HL-60 (cell line): ENCODE data around the gene MYO15A.

ENCODE experiments used
- DNase-seq, 2 experiments: peaks; one replicate each; pipeline ENCODE4 v3.0.0-alpha.2; 2010 to 2020; ENCODE audit warnings: low read depth in 1 of 2, low spot score in 1 of 2
- H3K27ac ChIP-seq: fragments of 250-450 bp; sonication (Bioruptor Pico); replicated peaks from 2 replicates; pipeline ENCODE4 v1.5.1; 2020; ENCODE audit warnings: mild to moderate bottlenecking, moderate library complexity
- H3K27me3 ChIP-seq: fragments of 250-450 bp; sonication (Bioruptor Pico); 2 replicates; pipeline ENCODE4 v1.5.1; 2021; ENCODE audit warnings: mild to moderate bottlenecking, moderate library complexity; ENCODE audit not compliant: insufficient read depth, poor library complexity, severe bottlenecking
- H3K4me3 ChIP-seq: replicated peaks from 2 replicates; pipeline ENCODE4 v1.5.1; 2011; ENCODE audit warnings: mild to moderate bottlenecking, control low read depth, low read length; ENCODE audit not compliant: insufficient read depth
- GABPA ChIP-seq: IDR thresholded peaks from 2 replicates; pipeline ENCODE4 v1.6.1; 2012; ENCODE audit warnings: low read depth
- POLR2AphosphoS5 ChIP-seq: IDR thresholded peaks from 2 replicates; pipeline ENCODE4 v1.6.1; 2012; ENCODE audit warnings: low read depth
- SPI1 ChIP-seq: IDR thresholded peaks from 2 replicates; pipeline ENCODE4 v1.6.1; 2012; ENCODE audit warnings: low read depth, mild to moderate bottlenecking, borderline replicate concordance
- TF ChIP-seq, protein P1 (sequence below): IDR thresholded peaks from 2 replicates; pipeline ENCODE4 v1.6.1; 2012; ENCODE audit warnings: low read depth; ENCODE audit not compliant: insufficient replicate concordance
- TF ChIP-seq, protein P2 (sequence below): IDR thresholded peaks from one replicate; pipeline ENCODE4 v1.5.1; 2011; ENCODE audit warnings: low read length, control low read depth, inconsistent platforms; ENCODE audit not compliant: insufficient read depth

Gene MYO15A

DNA sequence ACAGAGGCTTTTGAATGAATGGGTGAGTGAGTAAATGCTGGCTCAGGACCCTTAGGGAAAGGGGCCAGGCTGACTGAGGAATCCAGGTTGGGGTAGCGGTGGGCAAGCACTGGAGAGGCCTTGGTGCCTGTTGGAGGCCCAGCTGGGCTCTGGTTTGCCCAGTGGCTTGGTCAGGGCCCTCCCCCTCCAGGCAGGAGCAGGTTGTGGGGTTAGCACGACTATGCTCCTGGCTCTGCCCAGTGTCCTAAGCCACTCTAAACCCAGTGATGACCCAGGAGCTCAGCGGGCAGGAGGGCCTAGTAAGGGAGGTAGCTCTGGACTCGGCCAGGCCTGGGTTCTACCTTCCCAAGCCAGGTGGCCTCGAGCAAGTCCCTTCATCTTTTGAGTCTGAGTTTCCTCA lies 7.5 kb downstream of the MYO15A start:
- Histone ChIP-seq H3K27ac (no peak overlapping the region), H3K4me3 (no peak overlapping the region), H3K27me3 (no peaks in the 10 kb centered on the region)
- TF ChIP-seq, protein P1, sequence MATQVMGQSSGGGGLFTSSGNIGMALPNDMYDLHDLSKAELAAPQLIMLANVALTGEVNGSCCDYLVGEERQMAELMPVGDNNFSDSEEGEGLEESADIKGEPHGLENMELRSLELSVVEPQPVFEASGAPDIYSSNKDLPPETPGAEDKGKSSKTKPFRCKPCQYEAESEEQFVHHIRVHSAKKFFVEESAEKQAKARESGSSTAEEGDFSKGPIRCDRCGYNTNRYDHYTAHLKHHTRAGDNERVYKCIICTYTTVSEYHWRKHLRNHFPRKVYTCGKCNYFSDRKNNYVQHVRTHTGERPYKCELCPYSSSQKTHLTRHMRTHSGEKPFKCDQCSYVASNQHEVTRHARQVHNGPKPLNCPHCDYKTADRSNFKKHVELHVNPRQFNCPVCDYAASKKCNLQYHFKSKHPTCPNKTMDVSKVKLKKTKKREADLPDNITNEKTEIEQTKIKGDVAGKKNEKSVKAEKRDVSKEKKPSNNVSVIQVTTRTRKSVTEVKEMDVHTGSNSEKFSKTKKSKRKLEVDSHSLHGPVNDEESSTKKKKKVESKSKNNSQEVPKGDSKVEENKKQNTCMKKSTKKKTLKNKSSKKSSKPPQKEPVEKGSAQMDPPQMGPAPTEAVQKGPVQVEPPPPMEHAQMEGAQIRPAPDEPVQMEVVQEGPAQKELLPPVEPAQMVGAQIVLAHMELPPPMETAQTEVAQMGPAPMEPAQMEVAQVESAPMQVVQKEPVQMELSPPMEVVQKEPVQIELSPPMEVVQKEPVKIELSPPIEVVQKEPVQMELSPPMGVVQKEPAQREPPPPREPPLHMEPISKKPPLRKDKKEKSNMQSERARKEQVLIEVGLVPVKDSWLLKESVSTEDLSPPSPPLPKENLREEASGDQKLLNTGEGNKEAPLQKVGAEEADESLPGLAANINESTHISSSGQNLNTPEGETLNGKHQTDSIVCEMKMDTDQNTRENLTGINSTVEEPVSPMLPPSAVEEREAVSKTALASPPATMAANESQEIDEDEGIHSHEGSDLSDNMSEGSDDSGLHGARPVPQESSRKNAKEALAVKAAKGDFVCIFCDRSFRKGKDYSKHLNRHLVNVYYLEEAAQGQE = no peak
- no peak for TF ChIP-seq SPI1
- no peak for TF ChIP-seq POLR2AphosphoS5
- no peak for TF ChIP-seq GABPA
- TF ChIP-seq, protein P2, sequence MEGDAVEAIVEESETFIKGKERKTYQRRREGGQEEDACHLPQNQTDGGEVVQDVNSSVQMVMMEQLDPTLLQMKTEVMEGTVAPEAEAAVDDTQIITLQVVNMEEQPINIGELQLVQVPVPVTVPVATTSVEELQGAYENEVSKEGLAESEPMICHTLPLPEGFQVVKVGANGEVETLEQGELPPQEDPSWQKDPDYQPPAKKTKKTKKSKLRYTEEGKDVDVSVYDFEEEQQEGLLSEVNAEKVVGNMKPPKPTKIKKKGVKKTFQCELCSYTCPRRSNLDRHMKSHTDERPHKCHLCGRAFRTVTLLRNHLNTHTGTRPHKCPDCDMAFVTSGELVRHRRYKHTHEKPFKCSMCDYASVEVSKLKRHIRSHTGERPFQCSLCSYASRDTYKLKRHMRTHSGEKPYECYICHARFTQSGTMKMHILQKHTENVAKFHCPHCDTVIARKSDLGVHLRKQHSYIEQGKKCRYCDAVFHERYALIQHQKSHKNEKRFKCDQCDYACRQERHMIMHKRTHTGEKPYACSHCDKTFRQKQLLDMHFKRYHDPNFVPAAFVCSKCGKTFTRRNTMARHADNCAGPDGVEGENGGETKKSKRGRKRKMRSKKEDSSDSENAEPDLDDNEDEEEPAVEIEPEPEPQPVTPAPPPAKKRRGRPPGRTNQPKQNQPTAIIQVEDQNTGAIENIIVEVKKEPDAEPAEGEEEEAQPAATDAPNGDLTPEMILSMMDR = no peak
- DNase-seq = no peak

DNA sequence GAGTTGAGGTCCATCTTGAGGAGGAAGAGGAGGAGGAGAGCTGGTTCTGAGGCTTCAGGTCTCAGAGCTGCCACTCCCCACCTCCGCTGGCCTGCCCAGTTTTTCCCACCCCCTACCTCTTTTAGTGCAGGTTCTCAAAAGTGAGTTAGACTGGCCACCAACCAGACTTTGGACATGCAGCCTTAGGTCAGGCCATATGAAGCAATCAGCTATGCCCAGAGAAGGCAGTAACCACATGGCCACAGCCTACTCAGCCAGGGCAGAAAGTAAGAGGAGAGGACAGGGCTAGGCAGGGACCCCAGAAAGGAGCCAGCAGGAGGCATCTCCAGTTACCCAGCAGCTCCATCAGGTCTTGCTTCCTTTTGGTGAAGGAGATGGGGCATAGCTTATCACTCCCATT lies 9.0 kb downstream of the MYO15A start:
- Histone ChIP-seq H3K27me3 (no peaks in the 10 kb centered on the region), H3K27ac (no peak overlapping the region), H3K4me3 (no peak overlapping the region)
- DNase-seq = no peak
- TF ChIP-seq, protein P2 = no peak
- TF ChIP-seq SPI1 = no peak
- TF ChIP-seq GABPA = no peak
- TF ChIP-seq, protein P1 = no peak
- no peak for TF ChIP-seq POLR2AphosphoS5

DNA sequence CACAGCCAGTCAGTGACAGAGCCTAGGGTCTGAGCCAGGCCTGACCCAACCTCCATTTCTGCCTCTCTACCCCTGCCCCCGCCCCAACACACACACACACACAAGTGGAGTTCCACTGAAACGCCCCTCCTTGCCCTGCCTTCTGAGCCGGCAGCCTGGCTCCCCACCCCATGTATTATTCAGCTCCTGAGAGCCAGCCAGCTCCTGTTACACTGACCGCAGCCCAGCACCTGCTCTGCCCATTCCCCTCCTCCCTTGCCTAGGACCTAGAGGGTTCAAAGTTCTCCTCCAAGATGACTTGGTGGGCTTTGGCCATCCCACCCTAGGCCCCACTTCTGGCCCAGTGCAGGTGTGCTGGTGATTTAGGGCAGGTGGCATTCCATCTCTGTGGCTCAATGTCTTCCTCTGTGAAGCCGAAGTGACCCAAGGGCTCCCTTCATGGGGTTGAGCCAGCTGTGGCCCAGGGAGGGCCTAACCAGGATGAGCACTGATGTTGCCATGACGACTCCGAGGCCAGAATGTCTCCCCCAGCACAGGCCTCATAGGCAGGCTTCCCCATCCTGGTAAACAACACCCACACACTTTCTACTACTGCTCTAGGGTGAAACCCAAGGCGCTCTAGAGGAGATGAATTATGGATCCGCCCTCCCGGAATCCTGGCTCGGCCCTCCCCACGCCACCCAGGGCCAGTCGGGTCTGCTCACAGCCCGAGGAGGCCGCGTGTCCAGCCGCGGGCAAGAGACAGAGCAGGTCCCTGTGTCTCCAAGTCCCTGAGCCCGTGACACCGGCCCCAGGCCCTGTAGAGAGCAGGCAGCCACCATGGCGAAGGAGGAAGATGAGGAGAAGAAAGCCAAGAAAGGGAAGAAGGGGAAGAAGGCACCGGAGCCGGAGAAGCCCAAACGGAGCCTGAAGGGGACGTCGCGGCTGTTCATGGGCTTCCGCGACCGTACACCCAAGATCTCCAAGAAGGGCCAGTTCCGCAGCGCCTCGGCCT lies 9.7 kb downstream of the MYO15A start:
- TF ChIP-seq GABPA (no peak), SPI1 (no peak), POLR2AphosphoS5 (no peak)
- TF ChIP-seq, protein P1 = no peak
- TF ChIP-seq, protein P2 = no peak
- no peaks in the 10 kb centered on the region for H3K27me3 ChIP-seq
- DNase-seq = no peak
- no peak overlapping the region for H3K4me3 ChIP-seq
- no peak overlapping the region for H3K27ac ChIP-seq
